GM20000 (cell line): ENCODE measurements around the gene VTN.

Source experiments
- DNase-seq: peaks from one replicate; pipeline ENCODE4 v3.0.0; 2012; ENCODE audit warnings: low spot score
- CTCF ChIP-seq: IDR thresholded peaks from 2 replicates; pipeline ENCODE4 v1.5.1; 2012; ENCODE audit warnings: mild to moderate bottlenecking, control low read depth; ENCODE audit errors: extremely low read depth, missing control alignments

VTN gene

GRCh38 chr17:28335201-28335958 is 34.7 kb downstream of the VTN start, which contains the start of the genes IFT20 and TNFAIP1:
Gene IFT20 (minus strand): TSS chr17:28335472. CDS start chr17:28331985, 3,487 bp downstream.
Gene TNFAIP1 (plus strand): TSS chr17:28335761. CDS start chr17:28339522, 3,761 bp downstream.
- peak; percentile 97 for DNase-seq

GRCh38 chr17:28334666-28335200 is 35.4 kb downstream of the VTN start:
- no peak for TF ChIP-seq CTCF
- DNase-seq, result no peak

More at GRCh38 chr17:28335201-28335958, 34.7 kb downstream of the VTN start, which contains the start of the genes IFT20 and TNFAIP1:
- TF ChIP-seq CTCF, result no peak

GRCh38 chr17:28334171-28334570 is 35.9 kb downstream of the VTN start:
- no peak for TF ChIP-seq CTCF
- DNase-seq, result no peak

- DNase-seq, result no peak
Measured at GRCh38 chr17:28333083-28333746, 36.9 kb downstream of the VTN start.

GRCh38 chr17:28331891-28332420 is 38.2 kb downstream of the VTN start:
- no peak for TF ChIP-seq CTCF
- DNase-seq, result no peak

More at GRCh38 chr17:28333083-28333746, 36.9 kb downstream of the VTN start:
- no peak for TF ChIP-seq CTCF

GRCh38 chr17:28330671-28331070 is 39.4 kb downstream of the VTN start:
- TF ChIP-seq CTCF, result no peak
- no peak for DNase-seq
